Subcutaneous adipose tissue (tissue), 4 donors: ENCODE measurements around the gene GPC6. TPM values are rescaled to one million over a fixed set of nuclear protein-coding genes. Genes with fewer than 3 reads are reported as not detected.

Experiments used
- total RNA-seq, 4 donors: library from RNA; depleted of rRNA; stranded (reverse); fragments of >200 nt; gene quantifications; one replicate each; pipeline ENCODE4 v1.1.0, GENCODE V29; 2016
- TF ChIP-seq, protein P1 (sequence below): fragments of 450-650 bp; IDR thresholded peaks from one replicate; pipeline ENCODE4 v1.5.1; 2016; ENCODE audit warnings: low read depth, mild to moderate bottlenecking, control low read depth, antibody characterized with exemption, moderate library complexity

GPC6 gene
- total RNA-seq, 4 donors from 2014 or later, result 16.2 to 30.6 (median 26.9) TPM

DNA sequence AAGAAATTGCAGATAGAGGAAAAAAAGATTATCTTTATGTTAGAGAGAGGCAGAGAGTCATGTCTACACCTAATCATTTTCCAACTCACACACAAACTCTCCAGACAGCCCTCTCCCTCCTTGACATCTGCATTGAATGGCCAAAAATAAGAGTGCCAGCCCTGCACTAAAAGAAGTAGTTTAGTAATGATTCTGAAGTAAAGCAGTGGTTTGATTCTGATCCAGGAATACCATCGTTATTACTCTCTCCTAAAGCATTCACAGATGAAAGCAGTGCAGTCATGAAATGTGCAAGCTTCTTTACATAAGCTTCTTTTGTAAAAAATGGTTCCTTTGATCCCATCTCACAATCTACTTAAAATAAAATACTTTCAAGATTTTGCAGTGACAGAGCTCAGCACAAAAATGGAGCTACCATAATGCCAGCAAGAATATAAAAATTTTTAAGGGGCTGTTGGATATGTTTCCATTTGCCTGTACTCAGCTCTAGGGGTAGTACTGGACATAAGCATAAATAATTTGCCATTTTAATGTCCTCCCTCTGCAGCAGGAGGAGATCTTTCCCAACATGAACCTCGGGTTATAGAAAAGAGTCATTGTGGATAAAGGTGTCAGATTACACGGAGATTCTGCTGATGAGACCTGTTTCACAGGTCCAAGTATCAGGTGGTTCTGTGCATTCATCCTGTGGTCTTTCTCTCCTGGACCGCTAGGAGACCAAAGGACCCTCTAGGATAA is 846.6 kb downstream of the GPC6 start:
- TF ChIP-seq, protein P1, sequence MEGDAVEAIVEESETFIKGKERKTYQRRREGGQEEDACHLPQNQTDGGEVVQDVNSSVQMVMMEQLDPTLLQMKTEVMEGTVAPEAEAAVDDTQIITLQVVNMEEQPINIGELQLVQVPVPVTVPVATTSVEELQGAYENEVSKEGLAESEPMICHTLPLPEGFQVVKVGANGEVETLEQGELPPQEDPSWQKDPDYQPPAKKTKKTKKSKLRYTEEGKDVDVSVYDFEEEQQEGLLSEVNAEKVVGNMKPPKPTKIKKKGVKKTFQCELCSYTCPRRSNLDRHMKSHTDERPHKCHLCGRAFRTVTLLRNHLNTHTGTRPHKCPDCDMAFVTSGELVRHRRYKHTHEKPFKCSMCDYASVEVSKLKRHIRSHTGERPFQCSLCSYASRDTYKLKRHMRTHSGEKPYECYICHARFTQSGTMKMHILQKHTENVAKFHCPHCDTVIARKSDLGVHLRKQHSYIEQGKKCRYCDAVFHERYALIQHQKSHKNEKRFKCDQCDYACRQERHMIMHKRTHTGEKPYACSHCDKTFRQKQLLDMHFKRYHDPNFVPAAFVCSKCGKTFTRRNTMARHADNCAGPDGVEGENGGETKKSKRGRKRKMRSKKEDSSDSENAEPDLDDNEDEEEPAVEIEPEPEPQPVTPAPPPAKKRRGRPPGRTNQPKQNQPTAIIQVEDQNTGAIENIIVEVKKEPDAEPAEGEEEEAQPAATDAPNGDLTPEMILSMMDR, result no peak

DNA sequence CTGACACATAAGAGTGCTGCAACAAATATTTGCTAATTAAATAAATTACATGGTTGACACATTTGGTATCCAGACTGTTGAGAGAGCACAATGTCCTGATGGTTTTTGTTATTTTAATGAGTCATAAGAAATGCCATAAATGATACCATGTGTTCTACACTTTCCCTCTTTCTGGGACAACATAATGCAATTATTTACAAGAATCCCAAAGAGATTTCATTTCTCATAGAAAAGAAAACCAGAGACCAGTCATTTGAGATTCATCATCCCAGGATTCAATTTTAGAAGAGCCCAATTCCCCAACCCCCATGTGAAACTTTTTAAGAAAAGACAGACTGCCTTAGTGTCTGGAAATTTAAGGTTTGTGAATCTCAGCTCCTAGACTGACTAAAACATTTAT is 853.3 kb downstream of the GPC6 start:
- TF ChIP-seq, protein P1, result no peak

DNA sequence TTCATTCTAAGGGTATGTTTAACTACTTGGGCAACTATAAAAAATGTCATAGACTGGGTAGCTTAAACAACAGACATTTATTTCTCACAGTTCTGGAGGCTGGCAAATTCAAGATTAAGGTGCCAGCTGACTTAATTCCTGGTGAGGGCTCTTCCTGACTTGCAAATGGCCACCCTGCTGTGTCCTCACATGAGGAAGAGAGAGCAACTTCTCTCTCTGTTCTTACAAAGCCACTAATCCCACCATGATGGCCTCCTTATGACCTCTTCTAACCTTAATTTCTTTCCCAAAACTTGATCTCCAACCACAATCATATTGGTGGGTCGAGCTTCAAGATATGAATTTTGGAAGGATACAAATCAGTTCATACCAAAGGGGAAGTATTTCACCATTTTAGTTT is 853.9 kb downstream of the GPC6 start:
- TF ChIP-seq, protein P1, result no peak

DNA sequence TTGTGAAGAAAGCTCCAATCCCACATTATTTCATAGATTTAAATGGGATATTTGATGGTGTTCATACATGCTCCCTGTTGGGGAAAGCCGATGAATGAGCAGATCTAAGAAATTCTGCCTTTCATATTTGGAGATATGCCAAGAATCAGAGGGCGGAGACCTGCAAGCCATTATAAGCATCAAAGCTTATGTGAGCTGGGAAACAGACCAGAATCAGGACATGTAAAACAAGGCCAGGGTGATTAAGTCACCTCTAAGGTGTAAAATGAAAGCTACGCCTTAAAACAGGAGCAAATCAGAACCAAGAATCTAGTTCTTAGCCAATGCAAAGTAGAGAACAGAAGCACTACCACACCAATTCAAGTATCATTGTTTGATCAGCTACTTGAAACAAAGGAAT is 860.5 kb downstream of the GPC6 start:
- TF ChIP-seq, protein P1, result no peak

DNA sequence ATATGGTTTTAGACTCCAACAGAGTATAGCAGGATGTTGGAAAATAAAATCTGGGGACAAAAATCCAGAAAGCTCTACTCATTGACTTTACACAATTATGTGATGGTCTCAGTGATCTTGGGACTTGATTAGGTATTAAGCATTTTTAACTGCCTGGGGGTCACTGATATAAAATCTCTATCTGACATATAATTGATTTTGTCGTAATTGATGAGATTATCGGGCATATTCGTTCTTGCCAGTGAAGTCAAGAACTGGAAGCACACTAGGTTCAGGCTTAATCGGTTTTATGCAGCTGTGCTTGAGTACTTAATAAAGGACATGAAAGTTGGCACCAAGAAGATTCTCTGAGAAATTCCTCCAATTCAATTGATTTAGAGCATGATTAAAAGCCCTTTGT is 862.1 kb downstream of the GPC6 start:
- TF ChIP-seq, protein P1, result no peak

DNA sequence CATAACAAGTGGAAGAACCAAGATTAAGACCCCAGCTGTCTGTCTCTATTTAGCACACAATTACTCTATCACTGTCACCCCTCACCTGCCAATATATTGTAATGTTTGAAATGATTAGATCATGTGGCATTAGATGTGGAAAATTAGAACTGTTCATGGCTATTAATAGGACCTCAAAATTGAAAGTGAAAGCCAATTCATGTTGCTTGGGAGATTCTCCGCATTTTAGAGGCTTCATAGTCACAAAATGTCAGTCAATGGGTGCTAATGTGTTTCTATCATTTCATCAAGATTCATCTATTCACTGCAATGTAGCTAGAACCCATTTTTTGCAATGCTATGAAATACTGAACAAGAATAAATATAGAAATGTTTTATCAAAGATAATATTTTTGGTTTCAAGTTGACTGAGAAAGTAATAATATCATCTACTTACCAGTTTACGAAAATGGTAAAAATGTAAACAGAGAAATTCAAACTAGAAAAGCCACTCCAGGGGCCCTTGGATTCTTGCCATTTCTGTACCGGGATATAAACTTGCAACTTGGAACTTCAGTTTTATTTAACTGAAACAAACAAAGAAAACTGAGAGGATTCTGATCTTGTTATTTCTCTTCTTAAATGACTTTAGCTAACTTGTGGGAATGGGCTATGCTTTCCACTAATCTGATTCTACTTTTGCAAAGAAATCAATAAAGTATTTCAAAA is 864.3 kb downstream of the GPC6 start:
- TF ChIP-seq, protein P1, result no peak

DNA sequence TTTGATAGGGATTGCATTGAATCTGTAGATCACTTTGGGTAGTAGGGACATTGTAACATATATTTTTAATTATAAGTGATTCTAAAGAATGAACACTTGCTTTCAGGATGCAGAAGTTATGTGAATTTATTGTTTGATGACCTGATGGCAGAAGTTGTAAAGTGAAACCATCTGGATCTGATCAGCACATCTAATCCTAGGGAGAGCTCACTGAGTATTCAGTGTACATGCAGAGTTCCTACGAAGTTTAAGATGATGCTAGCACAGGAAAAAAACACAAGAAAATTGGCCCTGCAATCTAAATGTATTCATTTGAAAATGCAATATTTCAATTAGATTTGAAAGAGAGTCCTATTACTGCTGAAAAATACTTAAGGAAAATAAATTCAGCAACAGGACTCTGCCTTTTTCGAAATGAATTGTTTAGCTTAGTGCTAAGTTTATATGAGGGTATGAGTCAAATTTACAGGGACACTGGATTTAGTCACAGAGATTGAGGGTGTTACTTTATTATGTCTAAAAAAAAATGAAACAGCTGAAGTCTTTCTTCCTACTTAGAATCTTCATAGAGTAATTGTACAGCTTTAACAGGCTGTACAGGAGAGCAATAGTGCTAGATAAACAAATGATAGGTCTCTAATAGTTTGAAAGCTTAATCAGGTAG is 867.2 kb downstream of the GPC6 start:
- TF ChIP-seq, protein P1, result no peak
